Dendritic cell treated with granulocyte-macrophage colony-stimulating factor and Interleukin-4, amounts not matched to agents 40 ng/mL and 50 ng/mL, for 4 days (primary cell): ENCODE results near the gene ACADVL.
A peak's percentile ranks its signal among the peaks of the same experiment; 100 is the strongest.

Experiments
- H3K27ac Mint-ChIP-seq: one replicate; pipeline ENCODE4 v1.8.0; 2022; ENCODE audit warnings: mild to moderate bottlenecking, mixed read lengths
- H3K27me3 Mint-ChIP-seq: one replicate; pipeline ENCODE4 v1.8.0; 2022; ENCODE audit warnings: mild to moderate bottlenecking, mixed read lengths
- H3K36me3 Mint-ChIP-seq: one replicate; pipeline ENCODE4 v1.8.0; 2022; ENCODE audit warnings: low read depth, mixed read lengths
- H3K4me1 Mint-ChIP-seq: one replicate; pipeline ENCODE4 v1.8.0; 2022; ENCODE audit warnings: low read depth, mixed read lengths
- H3K4me3 Mint-ChIP-seq: one replicate; pipeline ENCODE4 v1.8.0; 2022; ENCODE audit warnings: mild to moderate bottlenecking, moderate library complexity, mixed read lengths
- H3K9me3 Mint-ChIP-seq: one replicate; pipeline ENCODE4 v1.8.0; 2022; ENCODE audit warnings: mixed read lengths
- intact Hi-C: fragments of 100-400 bp; cut with micrococcal nuclease; formaldehyde crosslinking; loops from one replicate; pipeline ENCODE4 v1.15.0; 2022

Gene ACADVL

GRCh38 chr17:7204828-7205461, 14.8 kb upstream of the ACADVL start:
- Mint-ChIP-seq H3K27me3 (no peaks in the 10 kb centered on the region), H3K9me3 (no peaks in the 10 kb centered on the region), H3K4me1 (peaks cover 41% of the 10 kb centered on the region), H3K36me3 (peaks cover 59% of the 10 kb centered on the region), H3K4me3 (peak overlapping the region; percentile 72), H3K27ac (peak overlapping the region; percentile 75)
- intact Hi-C loops, result loop anchor here (1.0 kb wide), 2 partner anchors 10 to 47 kb away; partner anchors contain the start of gene ELP5

- Mint-ChIP-seq H3K36me3 (peaks cover 61% of the 10 kb centered on the region), H3K9me3 (no peaks in the 10 kb centered on the region), H3K4me1 (peaks cover 45% of the 10 kb centered on the region), H3K4me3 (peak overlapping the region; percentile 72), H3K27ac (peak overlapping the region; percentile 75), H3K27me3 (no peaks in the 10 kb centered on the region)
- intact Hi-C loops, result loop anchor here (1.0 kb wide), 2 partner anchors 10 to 47 kb away; partner anchors contain the start of gene ELP5
Measured at GRCh38 chr17:7205561-7205960, 14.2 kb upstream of the ACADVL start.

- Mint-ChIP-seq H3K4me3 (no peak overlapping the region), H3K27ac (no peak overlapping the region)
- intact Hi-C loops, result no loop called here
Measured at GRCh38 chr17:7207120-7208001, 12.4 kb upstream of the ACADVL start.

DNA sequence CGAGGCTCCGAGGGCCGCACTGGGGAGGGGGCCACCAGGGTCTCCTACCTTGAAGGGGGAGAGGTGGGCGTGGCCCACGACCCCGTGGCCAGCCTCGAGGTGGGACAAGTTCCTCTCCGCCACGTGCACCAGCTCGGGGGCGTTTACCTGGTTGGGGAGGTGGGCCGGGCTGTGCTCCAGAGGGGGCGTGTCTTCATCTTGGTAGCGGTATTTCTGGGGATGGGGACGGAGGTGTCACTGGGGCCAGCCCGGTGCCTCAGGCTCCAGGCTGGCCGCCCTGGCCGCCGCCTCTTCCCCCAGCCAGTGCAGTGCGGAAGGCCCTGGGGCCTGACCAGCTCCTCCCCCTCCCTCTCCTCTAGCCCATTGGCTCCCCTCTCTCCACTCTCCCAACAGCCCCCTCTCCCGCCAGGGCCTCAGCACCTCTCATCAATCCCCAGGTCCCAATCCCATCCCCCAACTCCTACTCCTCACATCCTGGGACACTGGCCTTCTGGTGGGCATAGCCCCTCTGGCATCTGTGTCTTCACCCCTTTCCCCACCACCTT, 11.6 kb upstream of the ACADVL start:
- Mint-ChIP-seq H3K4me1 (peaks cover 52% of the 10 kb centered on the region), H3K36me3 (peaks cover 36% of the 10 kb centered on the region), H3K27ac (peak overlapping the region; percentile 2), H3K27me3 (no peaks in the 10 kb centered on the region), H3K4me3 (no peak overlapping the region), H3K9me3 (no peaks in the 10 kb centered on the region)
- intact Hi-C loops, result no loop called here

More at GRCh38 chr17:7207120-7208001, 12.4 kb upstream of the ACADVL start:
- peaks cover 51% of the 10 kb centered on the region for H3K4me1 Mint-ChIP-seq
- H3K36me3 Mint-ChIP-seq, result peaks cover 43% of the 10 kb centered on the region
- no peaks in the 10 kb centered on the region for H3K27me3 Mint-ChIP-seq
- no peaks in the 10 kb centered on the region for H3K9me3 Mint-ChIP-seq

- Mint-ChIP-seq H3K27ac (peak overlapping the region; percentile 2), H3K4me3 (no peak overlapping the region), H3K36me3 (peaks cover 33% of the 10 kb centered on the region), H3K9me3 (no peaks in the 10 kb centered on the region), H3K27me3 (no peaks in the 10 kb centered on the region), H3K4me1 (peaks cover 60% of the 10 kb centered on the region)
- intact Hi-C loops, result no loop called here
Measured at GRCh38 chr17:7208754-7209460, 10.8 kb upstream of the ACADVL start.

GRCh38 chr17:7211491-7212273, 8.1 kb upstream of the ACADVL start:
- Mint-ChIP-seq H3K9me3 (no peaks in the 10 kb centered on the region), H3K4me1 (peaks cover 60% of the 10 kb centered on the region), H3K36me3 (peaks cover 29% of the 10 kb centered on the region), H3K27me3 (no peaks in the 10 kb centered on the region), H3K27ac (no peak overlapping the region), H3K4me3 (no peak overlapping the region)
- intact Hi-C loops, result no loop called here

DNA sequence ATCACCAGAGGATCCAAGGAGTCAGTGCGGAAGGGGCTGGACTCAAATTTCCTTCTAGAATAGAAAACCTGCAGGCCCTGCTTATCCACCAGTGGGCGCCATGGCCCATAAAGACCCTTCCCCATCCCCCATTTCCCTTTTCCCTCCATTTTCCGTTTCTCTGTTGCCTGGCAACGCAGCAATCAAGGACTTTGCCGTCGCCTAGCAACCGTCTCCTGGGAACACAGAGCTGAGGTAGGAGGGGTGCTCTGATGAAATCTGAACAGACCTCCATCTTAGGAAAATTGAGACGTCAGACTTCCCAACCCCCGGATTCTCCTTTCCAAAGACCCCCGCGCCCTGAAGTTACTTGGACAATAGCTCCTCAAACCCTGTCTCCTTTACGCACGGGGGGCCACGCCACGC, 5.8 kb upstream of the ACADVL start:
- no peaks in the 10 kb centered on the region for H3K27me3 Mint-ChIP-seq
- peak overlapping the region; percentile 94 for H3K4me3 Mint-ChIP-seq
- peak overlapping the region; percentile 87 for H3K27ac Mint-ChIP-seq
- intact Hi-C loops, result no loop called here
- H3K4me1 Mint-ChIP-seq, result peaks cover 65% of the 10 kb centered on the region
- H3K36me3 Mint-ChIP-seq, result peaks cover 12% of the 10 kb centered on the region
- H3K9me3 Mint-ChIP-seq, result no peaks in the 10 kb centered on the region

DNA sequence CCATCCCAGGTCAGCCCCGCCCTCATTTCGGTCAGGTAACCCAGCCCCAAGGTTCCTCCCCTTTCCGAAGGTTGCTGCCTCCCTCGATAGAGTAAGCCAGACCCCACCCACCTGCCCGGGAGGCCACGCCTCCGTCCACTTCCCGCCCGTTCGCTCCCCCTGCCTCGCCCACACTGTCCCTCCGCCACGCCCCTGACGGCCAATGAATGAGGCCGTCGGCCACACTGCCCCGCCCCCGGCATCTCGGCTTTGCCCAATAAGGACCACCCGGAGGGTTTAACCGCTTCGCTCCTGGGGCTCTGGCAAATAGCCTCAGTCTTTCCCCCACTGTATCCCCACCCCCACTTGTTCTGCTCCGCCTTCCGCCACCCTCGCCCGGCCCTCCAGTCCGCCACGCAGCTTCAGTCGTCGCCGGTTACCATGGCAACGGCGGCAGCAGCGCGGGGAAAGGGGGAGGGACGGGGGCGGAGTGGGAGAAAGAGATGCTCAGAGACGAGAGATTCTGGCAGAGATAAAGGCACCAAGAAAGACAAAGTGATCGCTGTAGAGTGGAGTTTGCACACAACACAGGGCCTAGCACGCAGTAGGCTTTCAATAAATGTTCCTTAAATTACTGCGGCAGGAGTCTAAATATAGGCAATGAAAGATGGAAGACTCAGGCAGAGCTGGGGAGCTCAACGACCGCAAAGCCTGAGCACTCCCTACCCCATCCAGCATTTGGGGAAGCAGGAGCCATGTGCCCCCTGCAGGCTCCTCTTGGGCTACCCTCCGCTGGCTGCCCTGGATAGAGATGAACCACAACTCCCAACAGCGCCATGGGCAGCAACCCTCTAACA, 5.2 kb upstream of the ACADVL start:
- Mint-ChIP-seq H3K27me3 (no peaks in the 10 kb centered on the region), H3K4me1 (peaks cover 71% of the 10 kb centered on the region), H3K36me3 (peaks cover 13% of the 10 kb centered on the region), H3K4me3 (peak overlapping the region; percentile 94), H3K27ac (peak overlapping the region; percentile 87), H3K9me3 (no peaks in the 10 kb centered on the region)
- intact Hi-C loops, result loop anchor here (1.0 to 5.0 kb wide), 2 partner anchors 9 to 38 kb away; partner anchors contain the start of genes CTDNEP1 and ELP5

DNA sequence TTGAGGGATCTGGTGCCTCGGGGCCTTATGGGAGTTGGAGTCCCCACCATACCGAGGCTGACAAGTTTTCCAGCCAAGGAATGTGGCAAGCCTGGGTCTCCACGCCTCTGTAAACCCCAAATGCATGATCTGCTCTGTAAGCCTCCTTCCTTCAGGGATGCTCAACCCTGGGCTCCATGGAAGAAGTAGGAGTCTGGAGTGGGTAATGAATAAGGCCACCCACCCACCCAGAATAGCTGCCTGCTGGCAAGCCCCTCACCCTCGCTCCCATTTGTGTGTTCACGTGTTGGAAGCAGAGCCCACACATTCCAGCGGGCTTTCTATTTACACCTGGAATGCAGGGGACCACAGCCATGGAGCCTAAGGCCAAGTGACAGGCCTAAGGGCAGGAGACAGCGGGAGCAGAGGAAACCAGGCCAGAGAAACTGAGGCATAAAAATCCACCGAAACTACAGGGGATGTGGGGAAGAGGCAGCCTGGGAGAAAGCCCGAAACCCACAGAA, 4.6 kb upstream of the ACADVL start:
- peak overlapping the region; percentile 94 for H3K4me3 Mint-ChIP-seq
- H3K9me3 Mint-ChIP-seq, result no peaks in the 10 kb centered on the region
- H3K36me3 Mint-ChIP-seq, result peaks cover 16% of the 10 kb centered on the region
- no peaks in the 10 kb centered on the region for H3K27me3 Mint-ChIP-seq
- peaks cover 73% of the 10 kb centered on the region for H3K4me1 Mint-ChIP-seq
- intact Hi-C loops, result loop anchor here (1.0 to 5.0 kb wide), 2 partner anchors 10 to 37 kb away; partner anchors contain the start of genes CTDNEP1 and ELP5
- H3K27ac Mint-ChIP-seq, result peak overlapping the region; percentile 87

- H3K36me3 Mint-ChIP-seq, result peaks cover 12% of the 10 kb centered on the region
- H3K9me3 Mint-ChIP-seq, result no peaks in the 10 kb centered on the region
- intact Hi-C loops, result loop anchor here (1.0 to 5.0 kb wide), 2 partner anchors 10 to 37 kb away; partner anchors contain the start of genes CTDNEP1 and ELP5
- peak overlapping the region; percentile 47 for H3K27ac Mint-ChIP-seq
- peak overlapping the region; percentile 94 for H3K4me3 Mint-ChIP-seq
- no peaks in the 10 kb centered on the region for H3K27me3 Mint-ChIP-seq
- peaks cover 76% of the 10 kb centered on the region for H3K4me1 Mint-ChIP-seq
Measured at GRCh38 chr17:7215652-7216180, 4.0 kb upstream of the ACADVL start.

GRCh38 chr17:7216242-7217112, 3.3 kb upstream of the ACADVL start:
- peak overlapping the region; percentile 47 for H3K27ac Mint-ChIP-seq
- peaks cover 84% of the 10 kb centered on the region for H3K4me1 Mint-ChIP-seq
- H3K9me3 Mint-ChIP-seq, result no peaks in the 10 kb centered on the region
- peaks cover 15% of the 10 kb centered on the region for H3K36me3 Mint-ChIP-seq
- peak overlapping the region; percentile 65 for H3K4me3 Mint-ChIP-seq
- no peaks in the 10 kb centered on the region for H3K27me3 Mint-ChIP-seq
- intact Hi-C loops, result loop anchor here (5.0 kb wide), 1 partner anchor 36 kb away; the partner anchor contains the start of genes CTDNEP1 and ELP5
